OCI-LY3 (cell line): ENCODE results near the gene EXOC1.
"Not testable (repeated sequence)": the region's sequence is repeated elsewhere in the genome, so short reads cannot be mapped to it uniquely, and the experiment has no call there.

ENCODE experiments used
- H2AFZ ChIP-seq: fragments of 200-600, 300-600 bp; shearing (Covaris generic); 2 replicates; pipeline ENCODE4 v1.6.0; 2014; ENCODE audit warnings: antibody characterized with exemption, low read depth, low read length
- H3K27ac ChIP-seq: fragments of 200-600, 300-600 bp; sonication (generic); 2 replicates; pipeline ENCODE4 v1.5.1; 2014; ENCODE audit warnings: mild to moderate bottlenecking, low read length, moderate library complexity, mixed read lengths
- H3K27me3 ChIP-seq: fragments of 200-600, 300-600 bp; sonication (generic); 2 replicates; pipeline ENCODE4 v1.6.1; 2014; ENCODE audit warnings: low read depth, low read length, mixed read lengths
- H3K36me3 ChIP-seq: fragments of 200-600, 300-600 bp; sonication (generic); replicated peaks from 2 replicates; pipeline ENCODE3; 2014; ENCODE audit warnings: low read depth, low read length, mixed read lengths
- H3K4me1 ChIP-seq: fragments of 300-600, 200-600 bp; sonication (generic); 2 replicates; pipeline ENCODE4 v1.6.1; 2014; ENCODE audit warnings: low read length, mixed read lengths
- H3K4me2 ChIP-seq: fragments of 200-600, 300-600 bp; sonication (generic); 2 replicates; pipeline ENCODE4 v1.6.1; 2014; ENCODE audit warnings: low read length, mixed read lengths
- H3K4me3 ChIP-seq: fragments of 300-600, 200-600 bp; sonication (generic); 2 replicates; pipeline ENCODE4 v1.5.1; 2014; ENCODE audit warnings: antibody characterized with exemption, mild to moderate bottlenecking, low read length, moderate library complexity
- H3K79me2 ChIP-seq: fragments of 300-600, 200-600 bp; shearing (Covaris generic); 2 replicates; pipeline ENCODE4 v1.6.1; 2014; ENCODE audit warnings: mild to moderate bottlenecking, low read length, mixed read lengths
- H3K9ac ChIP-seq: fragments of 300-600, 200-600 bp; shearing (Covaris generic); 2 replicates; pipeline ENCODE4 v1.6.0; 2014; ENCODE audit warnings: mild to moderate bottlenecking, low read length, moderate library complexity
- H3K9me3 ChIP-seq: fragments of 200-600, 300-600 bp; shearing (Covaris generic); 2 replicates; pipeline ENCODE4 v1.6.1; 2014; ENCODE audit warnings: low read length, mixed read lengths; ENCODE audit not compliant: insufficient read depth
- H4K20me1 ChIP-seq: fragments of 200-600, 300-600 bp; sonication (generic); 2 replicates; pipeline ENCODE4 v1.6.1; 2016; ENCODE audit warnings: low read length, mixed read lengths; ENCODE audit not compliant: insufficient read depth
- CTCF ChIP-seq: fragments of 200-600, 300-600 bp; sonication (generic); IDR thresholded peaks from 2 replicates; pipeline ENCODE4 v1.5.1; 2014; ENCODE audit warnings: antibody characterized with exemption, low read length, low read depth
- EZH2phosphoT487 ChIP-seq: fragments of 200-600 bp; shearing (Covaris generic); IDR thresholded peaks from 2 replicates; pipeline ENCODE4 v1.6.1; 2018; ENCODE audit warnings: antibody characterized with exemption, mixed run types, low read depth

Gene EXOC1

GRCh38 chr4:55933611-55934010, 80.2 kb downstream of the EXOC1 start:
- no peak overlapping the region for H3K27ac ChIP-seq
- H3K9ac ChIP-seq = no peak overlapping the region
- TF ChIP-seq EZH2phosphoT487 (no peak), CTCF (no peak)
- no peaks in the 10 kb centered on the region for H3K27me3 ChIP-seq
- H3K4me3 ChIP-seq = no peak overlapping the region
- no peaks in the 10 kb centered on the region for H3K79me2 ChIP-seq
- H3K4me2 ChIP-seq = no peak overlapping the region
- H3K9me3 ChIP-seq = 0 out of 2 replicates have a peak, but pooled peaks cover 3% of the 10 kb centered on the region
- H2AFZ ChIP-seq = no peak overlapping the region
- H3K36me3 ChIP-seq = no peaks in the 10 kb centered on the region
- H4K20me1 ChIP-seq = no peaks in the 10 kb centered on the region
- peaks cover 6% of the 10 kb centered on the region; the same call in 1 of the 2 replicates for H3K4me1 ChIP-seq

- not testable (repeated sequence) for H3K9me3 ChIP-seq, H3K27me3 ChIP-seq, H3K36me3 ChIP-seq, H3K9ac ChIP-seq, H4K20me1 ChIP-seq, H3K4me1 ChIP-seq, H3K79me2 ChIP-seq, H3K4me2 ChIP-seq, H3K27ac ChIP-seq, H2AFZ ChIP-seq, H3K4me3 ChIP-seq
Observed at GRCh38 chr4:55935907-55936306, 82.5 kb downstream of the EXOC1 start.

GRCh38 chr4:55938481-55938880, 85.0 kb downstream of the EXOC1 start:
- H3K4me2 ChIP-seq = no peak overlapping the region
- no peak overlapping the region for H3K9ac ChIP-seq
- no peaks in the 10 kb centered on the region for H3K27me3 ChIP-seq
- no peaks in the 10 kb centered on the region for H3K9me3 ChIP-seq
- TF ChIP-seq EZH2phosphoT487 (no peak), CTCF (no peak)
- H3K27ac ChIP-seq = no peak overlapping the region
- no peak overlapping the region for H2AFZ ChIP-seq
- H3K4me1 ChIP-seq = no peaks in the 10 kb centered on the region
- H3K36me3 ChIP-seq = no peaks in the 10 kb centered on the region
- H3K79me2 ChIP-seq = no peaks in the 10 kb centered on the region
- H3K4me3 ChIP-seq = no peak overlapping the region
- H4K20me1 ChIP-seq = no peaks in the 10 kb centered on the region

- TF ChIP-seq EZH2phosphoT487 (no peak), CTCF (no peak)
- H3K9me3 ChIP-seq = no peaks in the 10 kb centered on the region
- no peak overlapping the region for H3K27ac ChIP-seq
- no peaks in the 10 kb centered on the region for H3K27me3 ChIP-seq
- no peak overlapping the region for H3K9ac ChIP-seq
- H2AFZ ChIP-seq = no peak overlapping the region
- no peaks in the 10 kb centered on the region for H3K79me2 ChIP-seq
- no peaks in the 10 kb centered on the region for H3K4me1 ChIP-seq
- H4K20me1 ChIP-seq = no peaks in the 10 kb centered on the region
- no peak overlapping the region for H3K4me3 ChIP-seq
- H3K36me3 ChIP-seq = no peaks in the 10 kb centered on the region
- no peak overlapping the region for H3K4me2 ChIP-seq
Observed at GRCh38 chr4:55939421-55939820, 86.0 kb downstream of the EXOC1 start.

GRCh38 chr4:55941881-55942396, 88.5 kb downstream of the EXOC1 start:
- Histone ChIP-seq H3K4me3 (no peak overlapping the region), H4K20me1 (no peaks in the 10 kb centered on the region), H3K9ac (no peak overlapping the region), H3K4me1 (peaks cover 1% of the 10 kb centered on the region), H3K9me3 (no peaks in the 10 kb centered on the region), H3K4me2 (no peak overlapping the region), H3K36me3 (no peaks in the 10 kb centered on the region), H3K27me3 (no peaks in the 10 kb centered on the region), H3K79me2 (no peaks in the 10 kb centered on the region), H2AFZ (no peak overlapping the region), H3K27ac (no peak overlapping the region)
- TF ChIP-seq CTCF = no peak
- no peak for TF ChIP-seq EZH2phosphoT487
